Ishikawa (cell line): ENCODE data around the gene MCOLN2.

Experiments
- CEBPB ChIP-seq: IDR thresholded peaks from 2 replicates; pipeline ENCODE4 v1.6.1; 2012
- CREB1 ChIP-seq: IDR thresholded peaks from 2 replicates; pipeline ENCODE4 v1.6.1; 2012; ENCODE audit warnings: low read depth
- EGR1 ChIP-seq: IDR thresholded peaks from 2 replicates; pipeline ENCODE4 v1.6.1; 2012
- EP300 ChIP-seq: IDR thresholded peaks from 2 replicates; pipeline ENCODE4 v1.6.1; 2012; ENCODE audit warnings: borderline replicate concordance
- FOXM1 ChIP-seq: IDR thresholded peaks from 2 replicates; pipeline ENCODE4 v1.6.1; 2012; ENCODE audit warnings: low read depth, borderline replicate concordance
- NFIC ChIP-seq: IDR thresholded peaks from 2 replicates; pipeline ENCODE4 v1.6.1; 2012
- RAD21 ChIP-seq: IDR thresholded peaks from 2 replicates; pipeline ENCODE4 v1.6.1; 2012; ENCODE audit warnings: low read depth
- TAF1 ChIP-seq: IDR thresholded peaks from 2 replicates; pipeline ENCODE4 v1.6.1; 2012; ENCODE audit warnings: low read depth, mild to moderate bottlenecking
- TCF12 ChIP-seq: IDR thresholded peaks from 2 replicates; pipeline ENCODE4 v1.6.1; 2012; ENCODE audit warnings: low read depth
- TEAD4 ChIP-seq: IDR thresholded peaks from 2 replicates; pipeline ENCODE4 v1.6.1; 2012
- YY1 ChIP-seq: IDR thresholded peaks from 2 replicates; pipeline ENCODE4 v1.6.1; 2012; ENCODE audit warnings: low read depth
- ZBTB7A ChIP-seq: IDR thresholded peaks from 2 replicates; pipeline ENCODE4 v1.6.1; 2012; ENCODE audit warnings: low read depth
- TF ChIP-seq, protein P1 (sequence below): IDR thresholded peaks from 2 replicates; pipeline ENCODE4 v1.6.1; 2012
- TF ChIP-seq, protein P2 (sequence below): IDR thresholded peaks from 2 replicates; pipeline ENCODE4 v1.6.1; 2012; ENCODE audit warnings: low read depth, mild to moderate bottlenecking
- TF ChIP-seq, protein P3 (sequence below): IDR thresholded peaks from 2 replicates; pipeline ENCODE4 v1.6.1; 2012

MCOLN2 gene

DNA sequence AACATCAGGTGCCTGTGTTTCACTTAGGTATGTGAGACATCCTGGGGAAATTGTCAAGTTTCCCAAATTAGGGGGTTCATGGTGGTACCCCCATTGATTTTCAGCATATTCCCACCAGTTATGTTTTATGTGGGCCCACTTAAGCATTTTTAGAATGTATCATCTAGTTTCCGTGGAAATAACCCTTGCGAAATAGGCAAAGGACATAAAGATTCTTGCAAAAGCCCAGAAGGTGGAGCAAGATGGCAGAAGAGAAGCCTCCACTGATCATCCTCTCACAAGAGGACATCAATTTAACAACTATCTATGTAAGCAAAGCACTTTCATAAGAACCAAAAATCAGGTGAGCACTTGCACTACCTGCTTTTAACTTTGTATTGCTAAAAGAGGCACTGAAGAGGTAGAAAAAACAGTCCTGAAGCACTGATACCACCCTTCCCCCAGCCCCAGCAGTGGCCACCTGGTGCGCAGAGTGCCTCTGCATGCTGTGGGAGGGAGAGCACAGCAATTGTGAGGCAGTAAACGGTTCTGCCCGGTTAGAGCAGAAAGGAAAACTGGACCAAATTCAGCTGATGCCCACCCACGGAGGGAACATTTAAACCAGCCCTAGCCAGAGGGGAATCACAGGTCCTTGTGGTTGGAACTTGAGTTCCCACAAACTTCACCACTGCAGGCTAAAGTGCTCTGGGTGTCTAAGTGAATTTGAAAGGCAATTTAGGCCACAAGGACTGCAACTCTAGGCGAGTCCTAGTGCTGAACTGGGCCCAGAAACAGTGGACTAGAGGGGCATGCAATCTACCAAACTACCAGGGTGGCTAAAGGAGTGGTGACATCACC, 23.2 kb downstream of the MCOLN2 start:
- TF ChIP-seq, protein P1, sequence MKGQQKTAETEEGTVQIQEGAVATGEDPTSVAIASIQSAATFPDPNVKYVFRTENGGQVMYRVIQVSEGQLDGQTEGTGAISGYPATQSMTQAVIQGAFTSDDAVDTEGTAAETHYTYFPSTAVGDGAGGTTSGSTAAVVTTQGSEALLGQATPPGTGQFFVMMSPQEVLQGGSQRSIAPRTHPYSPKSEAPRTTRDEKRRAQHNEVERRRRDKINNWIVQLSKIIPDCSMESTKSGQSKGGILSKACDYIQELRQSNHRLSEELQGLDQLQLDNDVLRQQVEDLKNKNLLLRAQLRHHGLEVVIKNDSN, result no peak
- TF ChIP-seq TAF1 (no peak), TCF12 (no peak), YY1 (no peak), EP300 (no peak)

DNA sequence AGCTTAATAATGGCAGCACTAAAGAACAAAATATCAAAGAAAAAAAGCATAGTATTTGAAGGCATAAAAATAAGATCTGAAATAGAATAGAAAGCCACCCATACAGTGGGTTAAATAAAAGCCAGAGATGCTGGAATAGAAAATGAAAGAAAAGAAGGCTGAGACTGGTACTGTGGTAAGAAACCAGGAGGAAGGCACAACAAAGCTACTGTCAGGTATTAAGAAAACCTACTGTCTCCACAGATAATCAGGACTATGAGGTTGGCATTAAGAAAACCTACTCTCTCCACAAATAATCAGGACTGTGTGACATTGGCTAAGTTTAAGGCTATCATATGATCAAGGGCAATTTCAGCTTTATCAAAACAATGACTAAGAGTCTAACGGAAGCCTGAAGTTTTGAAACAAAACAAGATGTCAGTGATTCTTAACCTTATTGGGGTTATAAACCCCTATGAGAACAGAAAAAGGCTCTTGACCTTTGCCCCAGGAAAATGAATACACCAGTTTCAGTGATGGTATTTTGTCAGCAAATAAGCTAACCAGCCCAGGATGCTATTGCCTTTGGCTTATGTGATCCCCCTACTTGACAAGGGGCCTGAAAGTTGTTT, 24.4 kb downstream of the MCOLN2 start:
- TF ChIP-seq CEBPB (no peak), TAF1 (no peak), CREB1 (no peak), RAD21 (no peak), FOXM1 (no peak), EP300 (no peak), TCF12 (no peak), ZBTB7A (no peak), YY1 (no peak), EGR1 (no peak), TEAD4 (no peak)
- TF ChIP-seq, protein P2, sequence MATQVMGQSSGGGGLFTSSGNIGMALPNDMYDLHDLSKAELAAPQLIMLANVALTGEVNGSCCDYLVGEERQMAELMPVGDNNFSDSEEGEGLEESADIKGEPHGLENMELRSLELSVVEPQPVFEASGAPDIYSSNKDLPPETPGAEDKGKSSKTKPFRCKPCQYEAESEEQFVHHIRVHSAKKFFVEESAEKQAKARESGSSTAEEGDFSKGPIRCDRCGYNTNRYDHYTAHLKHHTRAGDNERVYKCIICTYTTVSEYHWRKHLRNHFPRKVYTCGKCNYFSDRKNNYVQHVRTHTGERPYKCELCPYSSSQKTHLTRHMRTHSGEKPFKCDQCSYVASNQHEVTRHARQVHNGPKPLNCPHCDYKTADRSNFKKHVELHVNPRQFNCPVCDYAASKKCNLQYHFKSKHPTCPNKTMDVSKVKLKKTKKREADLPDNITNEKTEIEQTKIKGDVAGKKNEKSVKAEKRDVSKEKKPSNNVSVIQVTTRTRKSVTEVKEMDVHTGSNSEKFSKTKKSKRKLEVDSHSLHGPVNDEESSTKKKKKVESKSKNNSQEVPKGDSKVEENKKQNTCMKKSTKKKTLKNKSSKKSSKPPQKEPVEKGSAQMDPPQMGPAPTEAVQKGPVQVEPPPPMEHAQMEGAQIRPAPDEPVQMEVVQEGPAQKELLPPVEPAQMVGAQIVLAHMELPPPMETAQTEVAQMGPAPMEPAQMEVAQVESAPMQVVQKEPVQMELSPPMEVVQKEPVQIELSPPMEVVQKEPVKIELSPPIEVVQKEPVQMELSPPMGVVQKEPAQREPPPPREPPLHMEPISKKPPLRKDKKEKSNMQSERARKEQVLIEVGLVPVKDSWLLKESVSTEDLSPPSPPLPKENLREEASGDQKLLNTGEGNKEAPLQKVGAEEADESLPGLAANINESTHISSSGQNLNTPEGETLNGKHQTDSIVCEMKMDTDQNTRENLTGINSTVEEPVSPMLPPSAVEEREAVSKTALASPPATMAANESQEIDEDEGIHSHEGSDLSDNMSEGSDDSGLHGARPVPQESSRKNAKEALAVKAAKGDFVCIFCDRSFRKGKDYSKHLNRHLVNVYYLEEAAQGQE, result no peak
- TF ChIP-seq, protein P1, result no peak
- TF ChIP-seq, protein P3, sequence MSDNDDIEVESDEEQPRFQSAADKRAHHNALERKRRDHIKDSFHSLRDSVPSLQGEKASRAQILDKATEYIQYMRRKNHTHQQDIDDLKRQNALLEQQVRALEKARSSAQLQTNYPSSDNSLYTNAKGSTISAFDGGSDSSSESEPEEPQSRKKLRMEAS, result no peak

DNA sequence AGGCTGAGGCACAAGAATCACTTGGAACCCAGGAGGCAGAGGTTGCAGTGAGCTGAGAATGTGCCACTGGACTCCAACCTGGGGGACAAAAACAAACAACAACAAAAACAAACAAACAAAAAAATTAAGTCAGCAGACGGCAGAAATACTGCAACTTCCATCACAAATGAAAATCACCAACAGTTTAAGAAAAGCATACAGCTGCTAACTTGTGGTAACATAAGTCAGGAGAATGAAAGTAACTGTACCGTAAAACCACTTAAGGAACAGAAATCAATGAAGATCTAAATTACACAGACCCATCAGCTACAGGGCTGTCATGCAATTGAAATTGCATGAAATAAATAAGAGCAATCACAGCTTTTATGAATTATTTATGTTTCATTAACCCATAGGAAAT, 25.0 kb downstream of the MCOLN2 start:
- TF ChIP-seq ZBTB7A (no peak), CEBPB (no peak), FOXM1 (no peak), TEAD4 (no peak), YY1 (no peak), RAD21 (no peak), NFIC (no peak), TAF1 (no peak), EP300 (no peak), EGR1 (no peak), CREB1 (no peak), TCF12 (no peak)
- TF ChIP-seq, protein P3, result no peak
- TF ChIP-seq, protein P1, result no peak
- TF ChIP-seq, protein P2, result no peak

DNA sequence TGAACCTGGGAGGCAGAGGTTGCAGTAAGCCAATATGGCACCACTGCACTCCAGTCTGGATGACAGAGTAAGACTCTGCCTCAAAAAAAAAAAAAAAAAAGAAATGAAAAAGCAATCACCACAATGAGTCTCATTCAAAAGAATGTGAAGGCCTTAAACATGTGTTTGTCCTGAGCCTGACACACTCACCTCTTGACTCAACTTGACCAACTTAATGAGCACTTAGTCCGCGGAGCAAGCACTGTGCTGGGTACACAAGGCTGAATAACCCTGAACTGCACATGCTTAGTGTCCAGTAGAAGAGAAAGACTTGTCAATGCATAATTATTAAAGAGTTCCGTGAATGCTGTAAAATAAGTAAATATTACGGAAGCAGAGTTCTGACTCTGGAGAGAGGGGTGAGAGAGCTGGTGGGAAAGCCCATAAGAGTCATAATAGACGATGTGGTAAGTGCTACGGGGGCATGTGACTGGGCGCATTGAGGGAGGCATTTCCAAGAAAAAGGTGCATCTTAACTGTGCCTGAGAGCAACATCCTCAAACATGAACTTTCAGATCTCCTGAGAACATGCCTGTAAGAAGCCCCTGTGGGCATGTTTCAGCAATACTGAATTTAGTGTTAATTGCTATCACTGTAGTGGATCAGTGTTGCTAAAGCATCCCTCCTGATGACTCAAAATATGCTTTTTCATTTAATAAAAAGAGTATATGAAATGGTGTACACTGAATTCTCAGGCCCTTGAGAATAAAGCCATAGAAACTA, 27.2 kb downstream of the MCOLN2 start:
- TF ChIP-seq TEAD4, result no peak
- no peak for TF ChIP-seq EP300
- TF ChIP-seq YY1, result no peak
- TF ChIP-seq CEBPB, result no peak
- TF ChIP-seq, protein P1, result no peak
- no peak for TF ChIP-seq FOXM1
- no peak for TF ChIP-seq RAD21
- no peak for TF ChIP-seq TCF12
- TF ChIP-seq EGR1, result no peak
- no peak for TF ChIP-seq TAF1
- TF ChIP-seq CREB1, result no peak
- no peak for TF ChIP-seq ZBTB7A
- TF ChIP-seq, protein P3, result no peak
- no peak for TF ChIP-seq NFIC
